Superior temporal gyrus (tissue), 1 donor: ENCODE results near the gene UBASH3B.
A peak's percentile ranks its signal among the peaks of the same experiment; 100 is the strongest.

ENCODE experiments used
- DNase-seq: peaks from one replicate; pipeline ENCODE4 v3.0.0-alpha.2; 2016; ENCODE audit errors: extremely low spot score

Gene UBASH3B

GRCh38 chr11:122731500-122731913 is 76.0 kb downstream of the UBASH3B start:
- no peak for DNase-seq

- DNase-seq: no peak
These were observed 77.1 kb downstream of the UBASH3B start for GRCh38 chr11:122732342-122733315.

- DNase-seq: no peak
These were observed 77.8 kb downstream of the UBASH3B start for GRCh38 chr11:122733318-122733717.

- DNase-seq: no peak
These were observed 79.5 kb downstream of the UBASH3B start for GRCh38 chr11:122734848-122735496.

GRCh38 chr11:122737951-122738693 is 82.6 kb downstream of the UBASH3B start:
- DNase-seq: no peak

- no peak for DNase-seq
These were observed 86.2 kb downstream of the UBASH3B start for GRCh38 chr11:122741613-122742300.

GRCh38 chr11:122742301-122743018 is 86.9 kb downstream of the UBASH3B start:
- DNase-seq: no peak

- DNase-seq: no peak
These were observed 87.7 kb downstream of the UBASH3B start for GRCh38 chr11:122743097-122743741.

- no peak for DNase-seq
These were observed 88.4 kb downstream of the UBASH3B start for GRCh38 chr11:122743949-122744348.

- DNase-seq: no peak
These were observed 88.8 kb downstream of the UBASH3B start for GRCh38 chr11:122744357-122744756.

GRCh38 chr11:122745111-122745510 is 89.6 kb downstream of the UBASH3B start:
- no peak for DNase-seq

- DNase-seq: no peak
These were observed 90.5 kb downstream of the UBASH3B start for GRCh38 chr11:122746050-122746478.

- DNase-seq: no peak
These were observed 91.2 kb downstream of the UBASH3B start for GRCh38 chr11:122746611-122747244.

GRCh38 chr11:122747351-122747781 is 91.8 kb downstream of the UBASH3B start:
- DNase-seq: no peak

- DNase-seq: peak; percentile 69
These were observed 93.6 kb downstream of the UBASH3B start for GRCh38 chr11:122749005-122749687.

- DNase-seq: no peak
These were observed 94.5 kb downstream of the UBASH3B start for GRCh38 chr11:122750049-122750448.

GRCh38 chr11:122751292-122752070 is 96.0 kb downstream of the UBASH3B start:
- no peak for DNase-seq

- DNase-seq: no peak
These were observed 98.5 kb downstream of the UBASH3B start for GRCh38 chr11:122754028-122754427.
